Measurements from ENCODE around the gene LYL1. TPM values are rescaled to one million over a fixed set of nuclear protein-coding genes. Genes with fewer than 3 reads are reported as not detected.
A peak's percentile ranks its signal among the peaks of the same experiment; 100 is the strongest.

LYL1 gene
- total RNA-seq, 1 donor from 2014 or later = 27.2 TPM

- Histone ChIP-seq H3K4me1 (peaks cover 96% of the 10 kb centered on the region), H3K4me3 (no peak overlapping the region), H3K9me3 (no peaks in the 10 kb centered on the region), H3K27me3 (ENCODE audit: low read depth) (no peaks in the 10 kb centered on the region), H3K36me3 (peaks cover 8% of the 10 kb centered on the region), H3K27ac (peak overlapping the region; percentile 55)
- TF ChIP-seq CTCF (IDR thresholded peaks at IDR 0.05) = no peak
- ATAC-seq = no peak
- DNase-seq = no peak
- intact Hi-C loops (cut with DNase I) = no loop called here
Observed at GRCh38 chr19:13062317-13062716, 40.3 kb downstream of the LYL1 start.

GRCh38 chr19:13060964-13061927 lies 41.4 kb downstream of the LYL1 start:
- H3K36me3 ChIP-seq = peaks cover 8% of the 10 kb centered on the region
- peak; percentile 97 for TF ChIP-seq CTCF (IDR thresholded peaks at IDR 0.05)
- no peaks in the 10 kb centered on the region for H3K9me3 ChIP-seq
- intact Hi-C loops (cut with DNase I) = no loop called here
- peak; percentile 88 for DNase-seq
- H3K4me3 ChIP-seq = peak overlapping the region; percentile 52
- no peaks in the 10 kb centered on the region for H3K27me3 ChIP-seq (ENCODE audit: low read depth)
- peaks cover 97% of the 10 kb centered on the region for H3K4me1 ChIP-seq
- ATAC-seq = peak; percentile 91
- peak overlapping the region; percentile 55 for H3K27ac ChIP-seq

- peak; percentile 54 for DNase-seq
- Histone ChIP-seq H3K27ac (peak overlapping the region; percentile 55), H3K4me1 (peaks cover 98% of the 10 kb centered on the region), H3K36me3 (peaks cover 2% of the 10 kb centered on the region), H3K27me3 (ENCODE audit: low read depth) (no peaks in the 10 kb centered on the region), H3K4me3 (peak overlapping the region; percentile 52), H3K9me3 (no peaks in the 10 kb centered on the region)
- intact Hi-C loops (cut with DNase I) = no loop called here
- peak in 1 of 2 donors; percentile 1 for ATAC-seq
- no peak for TF ChIP-seq CTCF (IDR thresholded peaks at IDR 0.05)
Observed at GRCh38 chr19:13060233-13060963, 42.3 kb downstream of the LYL1 start.

- no peaks in the 10 kb centered on the region for H3K27me3 ChIP-seq (ENCODE audit: low read depth)
- no peaks in the 10 kb centered on the region for H3K36me3 ChIP-seq
- peak overlapping the region; percentile 92 for H3K27ac ChIP-seq
- ATAC-seq (no peak), DNase-seq (peak; percentile 32)
- H3K4me3 ChIP-seq = no peak overlapping the region
- TF ChIP-seq CTCF (IDR thresholded peaks at IDR 0.05) = no peak
- H3K4me1 ChIP-seq = peaks cover 99% of the 10 kb centered on the region
- H3K9me3 ChIP-seq = no peaks in the 10 kb centered on the region
- intact Hi-C loops (cut with DNase I) = no loop called here
Observed at GRCh38 chr19:13058951-13059660, 43.6 kb downstream of the LYL1 start.

GRCh38 chr19:13057744-13058143 lies 44.9 kb downstream of the LYL1 start:
- ATAC-seq = no peak

More at GRCh38 chr19:13057744-13058143, 44.9 kb downstream of the LYL1 start:
- intact Hi-C loops (cut with DNase I) = no loop called here
- Histone ChIP-seq H3K27ac (peak overlapping the region; percentile 92), H3K4me1 (peaks cover 99% of the 10 kb centered on the region), H3K36me3 (no peaks in the 10 kb centered on the region), H3K4me3 (peak overlapping the region; percentile 8), H3K9me3 (no peaks in the 10 kb centered on the region), H3K27me3 (ENCODE audit: low read depth) (no peaks in the 10 kb centered on the region)
- TF ChIP-seq CTCF (IDR thresholded peaks at IDR 0.05) = no peak
- peak; percentile 36 for DNase-seq
